WERI-Rb-1 (cell line): ENCODE results near the gene TGFBI.

Experiments
- DNase-seq: peaks from one replicate; pipeline ENCODE4 v3.0.0-alpha.2; 2020
- H3K27ac ChIP-seq: fragments of 250-450 bp; sonication (Bioruptor Pico); 2 replicates; pipeline ENCODE4 v1.5.1; 2020; ENCODE audit warnings: mild to moderate bottlenecking, moderate library complexity
- H3K27me3 ChIP-seq: fragments of 250-450 bp; sonication (Bioruptor Pico); 2 replicates; pipeline ENCODE4 v1.5.1; 2021; ENCODE audit warnings: mild to moderate bottlenecking, low read depth, moderate library complexity; ENCODE audit not compliant: insufficient read depth, severe bottlenecking
- H3K36me3 ChIP-seq: fragments of 250-450 bp; sonication (Bioruptor Pico); 2 replicates; pipeline ENCODE4 v1.5.1; 2020; ENCODE audit warnings: mild to moderate bottlenecking, moderate library complexity
- H3K4me3 ChIP-seq: 2 replicates; pipeline ENCODE4 v1.5.1; 2011; ENCODE audit warnings: low read depth, mild to moderate bottlenecking, control low read depth, low read length
- H3K9me3 ChIP-seq: fragments of 250-450 bp; sonication (Bioruptor Pico); 2 replicates; pipeline ENCODE4 v1.5.1; 2021; ENCODE audit warnings: mild to moderate bottlenecking, moderate library complexity; ENCODE audit not compliant: severe bottlenecking
- TF ChIP-seq, protein P1 (sequence below): IDR thresholded peaks from 2 replicates; pipeline ENCODE4 v1.5.1; 2011; ENCODE audit warnings: low read depth, mild to moderate bottlenecking, control low read depth, inconsistent platforms, low read length

Gene TGFBI

DNA sequence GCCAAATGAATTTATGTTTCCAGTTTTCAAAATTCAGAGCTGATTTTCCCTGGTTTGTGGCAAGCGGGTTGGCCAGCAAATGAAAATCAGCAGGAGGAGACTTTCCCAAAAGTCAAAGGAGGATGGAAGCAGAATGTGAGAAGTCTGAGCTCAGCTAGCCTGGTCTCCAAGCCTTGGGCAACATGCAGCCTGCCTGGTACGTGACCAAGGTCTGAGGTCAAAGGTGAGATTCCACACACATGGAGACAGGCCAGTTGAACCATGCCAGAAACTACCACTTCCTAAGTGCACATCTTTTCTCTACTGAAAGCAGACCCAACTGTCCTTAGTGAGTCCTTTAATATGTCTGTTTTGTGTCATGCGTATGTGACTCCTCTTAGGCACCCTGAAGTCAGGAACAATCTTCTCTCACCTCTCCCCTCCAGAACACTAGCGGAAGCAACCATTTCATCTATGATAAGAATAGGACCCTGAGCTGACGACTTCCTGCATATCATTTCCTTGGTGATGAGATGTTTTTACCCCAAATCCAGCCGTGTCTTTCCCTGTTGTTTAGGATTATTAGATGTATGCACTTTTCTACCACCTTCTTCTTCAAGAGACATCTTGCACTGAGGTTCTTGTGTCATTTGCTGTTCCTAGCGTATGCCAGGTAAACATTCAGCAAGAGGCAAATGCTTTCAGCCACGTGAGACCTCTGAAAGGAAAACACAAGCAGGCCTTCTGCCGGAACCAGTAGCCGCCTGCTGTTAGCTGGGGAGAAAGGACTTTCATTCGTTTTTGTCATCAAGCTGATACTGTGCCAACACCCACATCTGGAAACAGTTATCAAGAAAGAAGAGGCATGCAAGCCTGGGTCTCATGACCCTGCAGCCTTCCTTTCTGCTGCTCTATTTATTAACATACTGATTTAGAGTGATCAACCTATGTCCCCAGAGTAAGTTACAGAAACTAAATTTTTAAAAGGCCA is 9.7 kb upstream of the TGFBI start:
- no peak overlapping the region for H3K27ac ChIP-seq

DNA sequence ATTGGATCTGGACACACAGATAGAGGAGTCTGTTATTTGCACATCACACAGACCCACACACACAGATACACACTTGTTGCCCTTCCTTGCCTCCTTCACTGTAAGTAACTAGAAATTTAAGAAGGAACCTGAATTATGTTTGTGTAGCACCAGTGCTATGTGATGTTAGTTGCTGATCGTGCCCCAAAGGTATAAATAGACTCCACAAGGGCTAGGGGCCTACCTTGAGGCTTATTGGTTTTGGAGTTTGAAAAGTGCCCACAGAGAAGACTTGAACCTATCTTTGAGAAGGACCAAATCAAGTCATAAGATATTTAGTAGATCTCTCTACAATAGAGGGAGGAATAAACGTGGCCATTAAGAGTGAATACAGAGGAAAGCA is 8.8 kb upstream of the TGFBI start:
- H3K4me3 ChIP-seq: no peak overlapping the region
- TF ChIP-seq, protein P1, sequence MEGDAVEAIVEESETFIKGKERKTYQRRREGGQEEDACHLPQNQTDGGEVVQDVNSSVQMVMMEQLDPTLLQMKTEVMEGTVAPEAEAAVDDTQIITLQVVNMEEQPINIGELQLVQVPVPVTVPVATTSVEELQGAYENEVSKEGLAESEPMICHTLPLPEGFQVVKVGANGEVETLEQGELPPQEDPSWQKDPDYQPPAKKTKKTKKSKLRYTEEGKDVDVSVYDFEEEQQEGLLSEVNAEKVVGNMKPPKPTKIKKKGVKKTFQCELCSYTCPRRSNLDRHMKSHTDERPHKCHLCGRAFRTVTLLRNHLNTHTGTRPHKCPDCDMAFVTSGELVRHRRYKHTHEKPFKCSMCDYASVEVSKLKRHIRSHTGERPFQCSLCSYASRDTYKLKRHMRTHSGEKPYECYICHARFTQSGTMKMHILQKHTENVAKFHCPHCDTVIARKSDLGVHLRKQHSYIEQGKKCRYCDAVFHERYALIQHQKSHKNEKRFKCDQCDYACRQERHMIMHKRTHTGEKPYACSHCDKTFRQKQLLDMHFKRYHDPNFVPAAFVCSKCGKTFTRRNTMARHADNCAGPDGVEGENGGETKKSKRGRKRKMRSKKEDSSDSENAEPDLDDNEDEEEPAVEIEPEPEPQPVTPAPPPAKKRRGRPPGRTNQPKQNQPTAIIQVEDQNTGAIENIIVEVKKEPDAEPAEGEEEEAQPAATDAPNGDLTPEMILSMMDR: no peak
- DNase-seq: no peak
- no peaks in the 10 kb centered on the region for H3K27me3 ChIP-seq
- H3K9me3 ChIP-seq: no peaks in the 10 kb centered on the region
- H3K36me3 ChIP-seq: no peaks in the 10 kb centered on the region
- H3K27ac ChIP-seq: no peak overlapping the region

More for the DNA sequence above, 9.7 kb upstream of the TGFBI start:
- Histone ChIP-seq H3K4me3 (no peak overlapping the region), H3K36me3 (no peaks in the 10 kb centered on the region), H3K27me3 (no peaks in the 10 kb centered on the region), H3K9me3 (no peaks in the 10 kb centered on the region)
- no peak for DNase-seq
- TF ChIP-seq, protein P1: no peak

DNA sequence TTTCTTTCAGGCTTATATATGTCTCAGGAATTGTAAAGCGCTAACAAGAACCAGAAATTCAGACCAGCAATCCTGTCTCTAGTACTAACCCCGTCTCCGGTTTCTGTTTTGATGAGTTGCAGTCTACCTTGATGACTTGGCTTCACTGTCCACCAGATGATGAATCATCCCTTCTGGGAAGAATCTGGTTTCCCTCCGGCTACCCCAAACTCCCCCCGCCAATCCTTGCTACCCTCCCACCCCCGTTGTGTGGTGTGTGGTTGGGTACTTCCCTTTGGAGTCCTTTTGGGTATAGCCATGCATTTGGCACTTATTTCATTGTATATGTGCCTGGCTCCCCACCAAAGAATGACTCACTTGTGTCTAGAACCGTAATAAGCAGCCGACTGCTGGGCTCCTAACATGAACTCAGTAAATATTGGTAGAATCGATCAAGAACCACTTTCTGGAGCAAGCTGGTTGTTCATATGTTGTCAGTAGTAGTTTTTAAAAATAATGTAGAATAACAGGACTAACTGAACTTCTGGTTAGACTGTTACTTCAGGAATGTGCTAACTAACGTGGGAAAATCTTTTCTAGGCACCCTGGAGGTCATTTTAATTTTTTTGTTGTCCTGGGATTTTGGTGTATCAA is 8.3 kb upstream of the TGFBI start:
- Histone ChIP-seq H3K36me3 (no peaks in the 10 kb centered on the region), H3K27me3 (no peaks in the 10 kb centered on the region), H3K9me3 (no peaks in the 10 kb centered on the region), H3K27ac (no peak overlapping the region), H3K4me3 (no peak overlapping the region)
- TF ChIP-seq, protein P1: no peak
- DNase-seq: no peak

DNA sequence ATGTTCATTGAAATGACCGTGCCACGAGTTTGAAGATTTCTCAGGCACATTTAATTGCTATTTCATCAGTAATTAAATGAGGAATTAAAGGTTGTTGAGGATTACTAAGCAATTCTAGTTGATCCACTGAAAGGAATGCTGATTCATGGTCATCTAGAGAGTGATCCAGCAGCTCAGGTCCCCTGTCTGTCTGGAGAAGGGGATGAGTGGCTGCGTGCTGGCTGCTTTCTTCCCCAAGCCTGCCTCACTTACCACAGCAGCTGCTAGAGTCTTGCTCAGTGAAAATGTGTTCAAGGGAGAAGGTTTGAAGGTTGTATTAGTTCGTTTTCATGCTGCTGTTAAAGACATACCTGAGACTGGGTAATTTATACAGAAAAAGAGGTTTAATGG is 7.8 kb upstream of the TGFBI start:
- no peaks in the 10 kb centered on the region for H3K27me3 ChIP-seq
- no peaks in the 10 kb centered on the region for H3K9me3 ChIP-seq
- no peaks in the 10 kb centered on the region for H3K36me3 ChIP-seq
- H3K27ac ChIP-seq: no peak overlapping the region
- TF ChIP-seq, protein P1: no peak
- H3K4me3 ChIP-seq: no peak overlapping the region
- no peak for DNase-seq

DNA sequence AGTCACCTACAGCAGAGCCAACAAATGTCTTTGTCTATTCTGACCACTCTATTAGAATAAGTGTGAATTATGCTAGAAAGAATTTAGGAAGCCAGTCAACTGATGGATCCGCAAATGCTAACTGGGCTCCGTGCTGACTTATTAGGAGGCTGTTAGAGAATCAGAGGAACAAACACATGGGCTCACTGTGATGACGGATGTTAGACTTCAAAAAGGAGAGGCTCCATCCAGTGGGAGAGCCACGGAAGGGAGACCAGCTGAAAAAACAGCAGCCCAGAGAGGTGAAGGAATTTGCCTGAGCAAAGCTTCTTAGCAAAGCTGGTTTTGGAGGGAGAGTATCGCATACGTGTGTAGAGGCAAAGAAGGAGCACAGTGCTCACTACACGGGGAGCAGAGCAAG is 5.8 kb upstream of the TGFBI start:
- no peak for DNase-seq
- Histone ChIP-seq H3K4me3 (no peak overlapping the region), H3K9me3 (no peaks in the 10 kb centered on the region), H3K27me3 (no peaks in the 10 kb centered on the region), H3K27ac (no peak overlapping the region), H3K36me3 (no peaks in the 10 kb centered on the region)
- TF ChIP-seq, protein P1: no peak
